ENCODE data around the gene NCOA1. TPM values are rescaled to one million over a fixed set of nuclear protein-coding genes. Genes with fewer than 3 reads are reported as not detected.
"Not testable (repeated sequence)": the region's sequence is repeated elsewhere in the genome, so short reads cannot be mapped to it uniquely, and the experiment has no call there.

The NCOA1 gene
- total RNA-seq, 2 experiments from 2014 or later = 6.1 to 12.1 TPM

DNA sequence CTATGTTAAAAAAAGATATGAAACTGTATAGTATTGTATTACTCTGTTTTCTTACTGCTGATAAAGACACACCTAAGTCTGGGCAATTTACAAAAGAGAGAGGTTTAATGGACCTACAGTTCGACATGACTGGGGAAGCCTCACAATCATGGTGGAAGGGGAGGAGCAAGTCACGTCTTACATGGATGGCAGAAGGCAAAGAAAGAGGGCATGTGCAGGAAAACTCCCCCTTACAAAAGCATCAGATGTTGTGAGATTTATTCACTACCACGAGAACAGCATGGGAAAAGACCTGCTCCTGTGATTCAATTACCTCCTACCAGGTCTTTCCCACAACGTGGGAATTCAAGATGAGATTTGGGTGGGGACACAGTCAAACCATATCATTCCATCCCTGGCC, 57.0 kb downstream of the NCOA1 start:
- no peak overlapping the region for H2AFZ ChIP-seq (ENCODE audit: low read length)
- ChIA-PET POLR2A (interaction anchor here (0.7 kb wide), 1 partner anchor 85 kb away, joined by 3 read pairs; no protein-coding TSS in a partner anchor), CTCF (ENCODE audit: unreplicated experiment) (no interaction called here)
- no peak for DNase-seq (ENCODE audit: low spot score)
- H3K27ac ChIP-seq (ENCODE audit: low read depth, low read length, poor library complexity, severe bottlenecking) = no peak overlapping the region
- H3K9me3 ChIP-seq (ENCODE audit: low read length) = no peaks in the 10 kb centered on the region
- no peaks in the 10 kb centered on the region for H3K4me1 ChIP-seq (ENCODE audit: insufficient read depth, low read length, poor library complexity, severe bottlenecking)
- intact Hi-C loops (cut with micrococcal nuclease; ENCODE audit: unreplicated experiment) = loop anchor here (10.0 kb wide), 1 partner anchor 133 kb away; no protein-coding TSS in a partner anchor
- H4K20me1 ChIP-seq (ENCODE audit: insufficient read depth, low read length) = no peaks in the 10 kb centered on the region
- TF ChIP-seq, protein P1, sequence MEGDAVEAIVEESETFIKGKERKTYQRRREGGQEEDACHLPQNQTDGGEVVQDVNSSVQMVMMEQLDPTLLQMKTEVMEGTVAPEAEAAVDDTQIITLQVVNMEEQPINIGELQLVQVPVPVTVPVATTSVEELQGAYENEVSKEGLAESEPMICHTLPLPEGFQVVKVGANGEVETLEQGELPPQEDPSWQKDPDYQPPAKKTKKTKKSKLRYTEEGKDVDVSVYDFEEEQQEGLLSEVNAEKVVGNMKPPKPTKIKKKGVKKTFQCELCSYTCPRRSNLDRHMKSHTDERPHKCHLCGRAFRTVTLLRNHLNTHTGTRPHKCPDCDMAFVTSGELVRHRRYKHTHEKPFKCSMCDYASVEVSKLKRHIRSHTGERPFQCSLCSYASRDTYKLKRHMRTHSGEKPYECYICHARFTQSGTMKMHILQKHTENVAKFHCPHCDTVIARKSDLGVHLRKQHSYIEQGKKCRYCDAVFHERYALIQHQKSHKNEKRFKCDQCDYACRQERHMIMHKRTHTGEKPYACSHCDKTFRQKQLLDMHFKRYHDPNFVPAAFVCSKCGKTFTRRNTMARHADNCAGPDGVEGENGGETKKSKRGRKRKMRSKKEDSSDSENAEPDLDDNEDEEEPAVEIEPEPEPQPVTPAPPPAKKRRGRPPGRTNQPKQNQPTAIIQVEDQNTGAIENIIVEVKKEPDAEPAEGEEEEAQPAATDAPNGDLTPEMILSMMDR (conservative IDR thresholded peaks at IDR 0.05; ENCODE audit: low read length) = no peak
- TF ChIP-seq EZH2phosphoT487 (IDR thresholded peaks at IDR 0.05; ENCODE audit: borderline replicate concordance, low read depth, low read length) = no peak
- no TSS peak for BruUV-seq (replicated peaks)
- H3K4me3 ChIP-seq (ENCODE audit: low read depth, low read length, poor library complexity, severe bottlenecking) = no peak overlapping the region
- no peaks in the 10 kb centered on the region for H3K9me2 ChIP-seq (ENCODE audit: insufficient read depth, low read length)
- H3K36me3 ChIP-seq (ENCODE audit: insufficient read depth, low read length) = no peaks in the 10 kb centered on the region
- no peaks in the 10 kb centered on the region for H3K79me2 ChIP-seq (ENCODE audit: insufficient read depth, low read depth, low read length)
- no peak overlapping the region for H3K4me2 ChIP-seq (ENCODE audit: low read length)

DNA sequence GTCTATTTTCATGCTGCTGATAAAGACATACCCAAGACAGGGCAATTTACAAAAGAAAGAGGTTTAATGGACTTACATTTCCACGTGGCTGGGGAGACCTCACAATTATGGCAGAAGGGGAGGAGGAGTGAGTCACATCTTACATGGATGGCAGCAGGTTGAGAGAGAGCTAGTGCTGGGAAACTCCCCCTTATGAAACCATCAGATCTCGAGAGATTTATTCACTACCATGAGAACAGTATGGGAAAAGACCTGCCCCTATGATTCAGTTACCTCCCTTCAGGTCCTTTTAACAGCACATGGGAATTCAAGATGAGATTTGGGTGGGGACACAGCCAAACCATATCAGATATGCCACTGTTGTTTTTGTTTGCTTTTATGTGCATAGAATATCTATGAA, 59.2 kb downstream of the NCOA1 start:
- H3K4me2 ChIP-seq (ENCODE audit: low read length); H3K36me3 ChIP-seq (ENCODE audit: insufficient read depth, low read length); H2AFZ ChIP-seq (ENCODE audit: low read length); CTCF ChIA-PET (ENCODE audit: unreplicated experiment); H3K79me2 ChIP-seq (ENCODE audit: insufficient read depth, low read depth, low read length); BruUV-seq (replicated peaks); H3K4me3 ChIP-seq (ENCODE audit: low read depth, low read length, poor library complexity, severe bottlenecking); H4K20me1 ChIP-seq (ENCODE audit: insufficient read depth, low read length); intact Hi-C loops (cut with micrococcal nuclease; ENCODE audit: unreplicated experiment); H3K4me1 ChIP-seq (ENCODE audit: insufficient read depth, low read length, poor library complexity, severe bottlenecking); H3K9me3 ChIP-seq (ENCODE audit: low read length); H3K9me2 ChIP-seq (ENCODE audit: insufficient read depth, low read length); H3K27ac ChIP-seq (ENCODE audit: low read depth, low read length, poor library complexity, severe bottlenecking); DNase-seq (ENCODE audit: low spot score): not testable (repeated sequence)
- POLR2A ChIA-PET = interaction anchor here (0.5 kb wide), 1 partner anchor 172 kb away, joined by 3 read pairs; no protein-coding TSS in a partner anchor

GRCh38 chr2:24551016-24551415, 60.0 kb downstream of the NCOA1 start:
- BruUV-seq (replicated peaks) = no TSS peak
- Histone ChIP-seq H3K4me3 (ENCODE audit: low read depth, low read length, poor library complexity, severe bottlenecking) (no peak overlapping the region), H3K79me2 (ENCODE audit: insufficient read depth, low read depth, low read length) (no peaks in the 10 kb centered on the region), H3K4me2 (ENCODE audit: low read length) (no peak overlapping the region), H3K9me2 (ENCODE audit: insufficient read depth, low read length) (no peaks in the 10 kb centered on the region), H4K20me1 (ENCODE audit: insufficient read depth, low read length) (no peaks in the 10 kb centered on the region), H3K27ac (ENCODE audit: low read depth, low read length, poor library complexity, severe bottlenecking) (no peak overlapping the region), H3K9me3 (ENCODE audit: low read length) (no peaks in the 10 kb centered on the region), H3K4me1 (ENCODE audit: insufficient read depth, low read length, poor library complexity, severe bottlenecking) (no peaks in the 10 kb centered on the region), H3K36me3 (ENCODE audit: insufficient read depth, low read length) (no peaks in the 10 kb centered on the region), H2AFZ (ENCODE audit: low read length) (no peak overlapping the region)
- no peak for DNase-seq (ENCODE audit: low spot score)
- no peak for TF ChIP-seq EZH2phosphoT487 (IDR thresholded peaks at IDR 0.05; ENCODE audit: borderline replicate concordance, low read depth, low read length)
- ChIA-PET POLR2A (interaction anchor here (0.5 to 0.6 kb wide), 2 partner anchors 173 to 415 kb away, joined by 3 read pairs; no protein-coding TSS in a partner anchor), CTCF (ENCODE audit: unreplicated experiment) (no interaction called here)
- intact Hi-C loops (cut with micrococcal nuclease; ENCODE audit: unreplicated experiment) = no loop called here

GRCh38 chr2:24552836-24553235, 61.8 kb downstream of the NCOA1 start:
- Histone ChIP-seq H3K9me2 (ENCODE audit: insufficient read depth, low read length) (no peaks in the 10 kb centered on the region), H3K79me2 (ENCODE audit: insufficient read depth, low read depth, low read length) (no peaks in the 10 kb centered on the region), H4K20me1 (ENCODE audit: insufficient read depth, low read length) (no peaks in the 10 kb centered on the region), H2AFZ (ENCODE audit: low read length) (no peak overlapping the region), H3K4me2 (ENCODE audit: low read length) (no peak overlapping the region), H3K9me3 (ENCODE audit: low read length) (no peaks in the 10 kb centered on the region), H3K36me3 (ENCODE audit: insufficient read depth, low read length) (no peaks in the 10 kb centered on the region), H3K4me1 (ENCODE audit: insufficient read depth, low read length, poor library complexity, severe bottlenecking) (no peaks in the 10 kb centered on the region), H3K27ac (ENCODE audit: low read depth, low read length, poor library complexity, severe bottlenecking) (no peak overlapping the region), H3K4me3 (ENCODE audit: low read depth, low read length, poor library complexity, severe bottlenecking) (no peak overlapping the region)
- ChIA-PET POLR2A (interaction anchor here (0.7 kb wide), 1 partner anchor 37 kb away, joined by 3 read pairs; no protein-coding TSS in a partner anchor), CTCF (ENCODE audit: unreplicated experiment) (no interaction called here)
- TF ChIP-seq, protein P1 (conservative IDR thresholded peaks at IDR 0.05; ENCODE audit: low read length) = no peak
- TF ChIP-seq EZH2phosphoT487 (IDR thresholded peaks at IDR 0.05; ENCODE audit: borderline replicate concordance, low read depth, low read length) = no peak
- DNase-seq (ENCODE audit: low spot score) = no peak
- no TSS peak for BruUV-seq (replicated peaks)
- intact Hi-C loops (cut with micrococcal nuclease; ENCODE audit: unreplicated experiment) = no loop called here

All from OCI-LY7 (cell line).